SK-N-MC (cell line): Measurements from ENCODE around the gene FZD4.
"Not testable (repeated sequence)": the region's sequence is repeated elsewhere in the genome, so short reads cannot be mapped to it uniquely, and the experiment has no call there.

Source experiments
- EZH2 ChIP-seq: fragments of 200-600 bp; sonication (generic); IDR thresholded peaks from one replicate; pipeline ENCODE4 v1.6.1; 2017; ENCODE audit warnings: antibody characterized with exemption
- FOXP2 ChIP-seq: optimal IDR thresholded peaks from 2 replicates; pipeline ENCODE3; 2011; ENCODE audit warnings: mild to moderate bottlenecking, moderate library complexity; ENCODE audit not compliant: insufficient read depth; ENCODE audit errors: extremely low read length, control extremely low read depth
- POLR2AphosphoS5 ChIP-seq: IDR thresholded peaks from 2 replicates; pipeline ENCODE4 v1.6.1; 2012; ENCODE audit warnings: mild to moderate bottlenecking, low read depth, low read length, borderline replicate concordance

DNA sequence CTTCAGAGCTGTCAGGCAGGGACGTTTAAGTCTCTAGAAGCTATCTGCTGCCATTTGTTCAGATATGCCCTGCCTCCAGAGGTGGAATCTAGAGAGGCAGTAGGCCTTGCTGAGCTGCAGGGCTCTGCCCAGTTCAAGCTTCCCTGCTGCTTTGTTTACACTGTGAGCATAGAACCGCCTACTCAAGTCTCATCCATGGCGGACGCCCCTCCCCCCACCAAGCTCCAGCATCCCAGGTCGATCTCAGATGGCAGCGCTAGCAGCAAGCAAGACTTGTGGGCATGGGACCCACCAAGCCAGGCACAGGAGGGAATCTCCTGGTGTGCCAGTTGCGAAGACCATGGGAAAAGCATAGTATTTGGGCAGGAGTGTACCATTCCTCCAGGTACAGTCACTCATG lies 12.4 kb upstream of the FZD4 start:
- not testable (repeated sequence) for TF ChIP-seq POLR2AphosphoS5, EZH2, FOXP2
